ENCODE measurements around the gene CIAO2B.

The CIAO2B gene

DNA sequence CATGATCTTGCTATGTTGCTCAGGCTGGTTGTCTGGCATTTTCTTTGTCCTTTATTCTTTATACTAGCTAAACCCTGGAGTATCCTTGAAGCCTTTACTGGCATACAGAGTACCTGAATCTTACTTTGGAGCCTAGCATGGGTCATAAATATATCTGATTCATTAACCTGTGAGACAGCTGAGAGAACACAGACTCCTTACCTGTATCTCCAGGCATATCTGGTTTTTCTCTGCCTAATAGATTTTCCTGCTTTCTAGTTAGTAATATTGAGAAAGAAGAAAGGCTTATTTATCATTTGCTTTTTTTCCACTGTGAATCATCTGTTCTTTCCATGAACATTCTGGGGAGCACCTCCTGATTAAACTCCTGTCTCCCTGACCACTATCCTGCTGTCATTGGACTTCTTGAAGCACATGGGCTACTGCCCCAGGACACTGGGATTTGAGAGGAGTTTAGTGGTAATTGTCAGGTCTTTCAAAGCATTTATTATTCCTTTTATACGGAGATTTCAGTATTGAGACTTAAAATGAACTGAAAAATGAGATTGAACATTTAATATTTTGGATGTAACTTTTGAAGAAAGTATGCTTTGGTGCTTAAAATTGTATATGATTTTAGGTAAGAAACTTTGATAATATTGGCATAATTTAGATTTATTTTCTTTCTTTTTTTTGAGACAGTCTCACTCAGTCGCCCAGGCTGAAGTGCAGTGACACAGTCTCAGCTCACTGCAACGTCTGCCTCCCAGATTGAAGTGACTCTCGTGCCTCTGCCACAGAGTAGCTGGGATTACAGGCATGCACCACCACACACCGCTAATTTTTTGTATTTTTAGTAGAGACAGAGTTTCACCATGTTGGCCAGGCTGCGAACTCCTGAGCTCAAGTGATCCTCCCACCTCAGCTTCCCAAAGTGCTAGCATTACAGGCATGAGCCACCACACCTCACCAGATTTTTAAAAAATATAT lies 45.3 kb downstream of the CIAO2B start:
- DNase-seq, result no peak

DNA sequence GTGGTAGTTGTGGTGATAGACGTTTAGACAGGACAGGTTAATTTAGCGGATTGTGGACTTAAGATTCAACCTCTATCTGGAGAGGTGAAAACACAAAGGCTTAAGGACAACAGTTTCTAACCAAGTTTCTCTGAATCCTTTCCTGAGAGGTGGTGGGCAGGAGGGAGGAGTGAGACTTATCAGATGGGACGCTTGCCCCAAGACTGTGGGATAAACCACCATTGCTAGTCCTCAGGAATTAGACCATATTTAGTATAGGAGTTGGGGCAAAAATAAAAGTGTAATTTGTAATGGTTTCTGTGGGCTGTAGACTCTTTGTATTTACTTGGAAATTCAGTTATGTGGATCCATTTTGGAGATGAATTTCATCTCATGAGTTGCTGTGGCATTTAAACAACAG lies 47.3 kb downstream of the CIAO2B start:
- DNase-seq, result no peak

GRCh38 chr16:66886321-66886720 lies 47.9 kb downstream of the CIAO2B start:
- DNase-seq, result no peak

GRCh38 chr16:66885491-66885890 lies 48.7 kb downstream of the CIAO2B start:
- DNase-seq, result no peak

DNA sequence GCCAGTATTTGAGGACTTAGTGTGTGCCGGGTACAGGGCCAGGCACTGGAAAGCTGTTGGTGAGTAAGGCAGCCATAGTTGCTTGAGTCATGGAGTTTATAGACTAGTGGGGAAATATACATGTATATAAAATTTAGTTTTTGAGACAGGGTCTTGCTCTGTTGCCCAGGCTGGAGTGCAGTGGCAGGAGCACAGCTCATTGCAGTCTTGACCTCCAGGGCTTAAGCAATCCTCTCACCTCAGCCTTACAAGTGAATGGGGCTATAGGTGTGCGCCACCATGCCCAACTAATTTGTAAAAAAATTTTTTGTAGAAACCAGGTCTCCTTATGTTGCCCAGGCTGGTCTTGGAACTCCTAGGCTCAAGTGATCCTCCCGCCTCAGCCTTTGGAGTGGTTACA lies 51.5 kb downstream of the CIAO2B start:
- no peak for DNase-seq
